ENCODE measurements around the gene CCDC90B.

GRCh38 chr11:83265331-83265730, 20.8 kb downstream of the CCDC90B start:
- no peak for TF ChIP-seq POLR2AphosphoS5 (IDR thresholded peaks at IDR 0.05; ENCODE audit: borderline replicate concordance, low read depth, low read length)
- no peak for TF ChIP-seq EZH2 (IDR thresholded peaks at IDR 0.05)
- TF ChIP-seq FOXP2 (optimal IDR thresholded peaks at IDR 0.05; ENCODE audit: control extremely low read depth, extremely low read length, insufficient read depth), result no peak
